ENCODE data around the gene HMGN1.

HMGN1 gene

DNA sequence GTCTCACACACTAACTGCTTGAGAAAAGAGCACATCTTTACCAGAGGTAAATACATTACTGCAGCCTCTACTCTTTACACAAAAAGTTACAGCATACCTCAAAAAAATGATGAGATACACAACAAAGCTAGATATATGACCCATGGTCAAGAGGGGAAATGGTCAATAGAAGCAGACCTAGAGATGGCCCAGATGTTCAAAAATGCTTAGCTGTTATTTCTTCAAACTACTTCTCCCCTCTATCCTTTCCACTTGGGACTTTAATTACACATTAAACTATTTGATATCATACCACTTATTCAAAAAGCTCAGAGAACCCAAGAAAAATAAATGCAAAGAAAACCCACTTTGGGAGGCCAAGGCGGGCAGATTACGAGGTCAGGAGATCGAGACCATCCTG lies 48.3 kb downstream of the HMGN1 start:
- no peak for DNase-seq (ENCODE audit: low read depth in 2 of 2)

DNA sequence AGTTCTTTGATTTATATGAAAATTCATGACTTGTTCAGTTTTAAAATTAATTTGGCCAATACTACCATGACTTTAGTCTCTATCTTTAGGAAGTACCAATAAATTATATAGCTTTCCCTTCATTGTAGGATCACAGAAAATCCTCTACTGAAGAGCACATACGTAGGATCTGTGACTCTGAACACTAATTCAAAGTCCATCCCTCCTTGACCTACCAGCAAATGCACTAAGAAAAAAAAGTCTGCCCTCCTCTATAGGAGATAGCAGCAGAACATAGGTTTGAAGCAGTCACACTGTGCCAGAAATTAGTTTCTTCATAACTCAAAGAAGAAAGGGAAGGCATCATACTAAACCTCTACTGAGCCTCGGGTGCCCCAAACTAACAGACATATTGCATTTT lies 52.0 kb downstream of the HMGN1 start:
- DNase-seq (ENCODE audit: low read depth in 2 of 2): no peak
